Limb (tissue), 2 donors: Measurements from ENCODE around the gene CD244.

Experiments
- DNase-seq, 2 donors: peaks; one replicate each; pipeline ENCODE4 v3.0.0-alpha.2; 2016; ENCODE audit errors: extremely low spot score in 2 of 2

CD244 gene

GRCh38 chr1:160781914-160782689 is 80.6 kb downstream of the CD244 start:
- DNase-seq = no peak

- no peak for DNase-seq
Measured at GRCh38 chr1:160781186-160781766, 81.4 kb downstream of the CD244 start.

- no peak for DNase-seq
Measured at GRCh38 chr1:160780398-160780755, 82.3 kb downstream of the CD244 start.
